Osteocyte (in vitro differentiated cells): Measurements from ENCODE around the gene PRPF19. TPM values are rescaled to one million over a fixed set of nuclear protein-coding genes. Genes with fewer than 3 reads are reported as not detected.
A peak's percentile ranks its signal among the peaks of the same experiment; 100 is the strongest.

Source experiments
- DNase-seq: peaks from one replicate; pipeline ENCODE4 v3.0.0; 2021; ENCODE audit warnings: mixed read lengths; ENCODE audit not compliant: unreplicated experiment; ENCODE audit errors: extremely low spot score
- H3K27ac Mint-ChIP-seq: one replicate; pipeline ENCODE4 v1.8.0; 2021; ENCODE audit warnings: mild to moderate bottlenecking, mixed read lengths; ENCODE audit not compliant: unreplicated experiment
- H3K27me3 Mint-ChIP-seq: one replicate; pipeline ENCODE4 v1.8.0; 2021; ENCODE audit warnings: mixed read lengths; ENCODE audit not compliant: unreplicated experiment
- H3K36me3 Mint-ChIP-seq: one replicate; pipeline ENCODE4 v1.8.0; 2021; ENCODE audit warnings: mixed read lengths; ENCODE audit not compliant: unreplicated experiment
- H3K4me1 Mint-ChIP-seq: one replicate; pipeline ENCODE4 v1.8.0; 2021; ENCODE audit warnings: mixed read lengths; ENCODE audit not compliant: unreplicated experiment
- H3K4me3 Mint-ChIP-seq: one replicate; pipeline ENCODE4 v1.8.0; 2021; ENCODE audit warnings: mild to moderate bottlenecking, moderate library complexity, mixed read lengths; ENCODE audit not compliant: unreplicated experiment
- H3K9me3 Mint-ChIP-seq: one replicate; pipeline ENCODE4 v1.8.0; 2021; ENCODE audit warnings: mixed read lengths; ENCODE audit not compliant: unreplicated experiment
- CTCF ChIP-seq: fragments of 200-600 bp; sonication (generic); IDR thresholded peaks from 2 replicates; pipeline ENCODE4 v1.5.0; 2021; ENCODE audit warnings: antibody characterized with exemption, mild to moderate bottlenecking, moderate library complexity
- total RNA-seq: library from RNA; stranded (reverse); gene quantifications from 2 replicates; pipeline ENCODE4 v1.2.1, GENCODE V29; 2021

PRPF19 gene
- total RNA-seq, 1 donor from 2014 or later = 78.0 TPM

DNA sequence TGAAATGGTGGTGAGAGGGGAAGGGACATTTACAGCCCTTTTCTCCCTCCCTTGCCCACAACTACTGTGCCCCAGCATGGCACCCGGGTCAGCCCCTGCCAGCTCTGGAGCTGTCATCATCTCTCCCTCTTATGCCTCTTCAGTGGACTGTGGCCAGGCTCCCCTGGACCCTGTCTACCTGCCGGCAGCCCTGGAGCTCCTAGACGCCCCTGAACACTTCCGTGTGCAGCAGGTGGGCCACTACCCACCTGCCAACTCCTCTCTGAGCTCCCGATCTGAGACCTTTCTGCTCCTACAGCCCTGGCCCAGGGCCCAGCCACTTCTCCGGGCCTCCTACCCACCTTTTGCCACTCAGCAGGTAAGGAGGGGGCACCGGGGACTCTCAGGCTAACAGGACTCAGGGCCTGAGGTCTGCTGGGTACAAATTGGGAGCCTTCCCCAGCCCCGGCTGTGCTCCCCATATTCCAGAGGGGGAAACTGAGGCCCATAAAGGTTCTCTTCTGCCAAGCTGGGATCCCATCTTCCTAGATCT lies 20.7 kb upstream of the PRPF19 start:
- Mint-ChIP-seq H3K27me3 (no peaks in the 10 kb centered on the region), H3K4me1 (peaks cover 16% of the 10 kb centered on the region), H3K36me3 (peaks cover 14% of the 10 kb centered on the region), H3K9me3 (no peaks in the 10 kb centered on the region), H3K4me3 (no peak overlapping the region), H3K27ac (no peak overlapping the region)
- no peak for TF ChIP-seq CTCF
- DNase-seq = no peak

GRCh38 chr11:60926500-60926899 lies 20.1 kb upstream of the PRPF19 start:
- H3K27ac Mint-ChIP-seq = no peak overlapping the region
- no peaks in the 10 kb centered on the region for H3K9me3 Mint-ChIP-seq
- peaks cover 15% of the 10 kb centered on the region for H3K36me3 Mint-ChIP-seq
- peaks cover 16% of the 10 kb centered on the region for H3K4me1 Mint-ChIP-seq
- H3K27me3 Mint-ChIP-seq = no peaks in the 10 kb centered on the region
- no peak overlapping the region for H3K4me3 Mint-ChIP-seq
- TF ChIP-seq CTCF = no peak
- no peak for DNase-seq

GRCh38 chr11:60925868-60926267 lies 19.5 kb upstream of the PRPF19 start:
- Mint-ChIP-seq H3K36me3 (peaks cover 18% of the 10 kb centered on the region), H3K27me3 (no peaks in the 10 kb centered on the region), H3K9me3 (no peaks in the 10 kb centered on the region), H3K27ac (no peak overlapping the region), H3K4me1 (peaks cover 16% of the 10 kb centered on the region), H3K4me3 (peak overlapping the region; percentile 78)
- no peak for DNase-seq
- no peak for TF ChIP-seq CTCF

GRCh38 chr11:60924906-60925853 lies 18.8 kb upstream of the PRPF19 start:
- H3K9me3 Mint-ChIP-seq = no peaks in the 10 kb centered on the region
- H3K4me3 Mint-ChIP-seq = peak overlapping the region; percentile 78
- peaks cover 16% of the 10 kb centered on the region for H3K4me1 Mint-ChIP-seq
- no peaks in the 10 kb centered on the region for H3K27me3 Mint-ChIP-seq
- no peak overlapping the region for H3K27ac Mint-ChIP-seq
- DNase-seq = no peak
- no peak for TF ChIP-seq CTCF
- peaks cover 18% of the 10 kb centered on the region for H3K36me3 Mint-ChIP-seq

DNA sequence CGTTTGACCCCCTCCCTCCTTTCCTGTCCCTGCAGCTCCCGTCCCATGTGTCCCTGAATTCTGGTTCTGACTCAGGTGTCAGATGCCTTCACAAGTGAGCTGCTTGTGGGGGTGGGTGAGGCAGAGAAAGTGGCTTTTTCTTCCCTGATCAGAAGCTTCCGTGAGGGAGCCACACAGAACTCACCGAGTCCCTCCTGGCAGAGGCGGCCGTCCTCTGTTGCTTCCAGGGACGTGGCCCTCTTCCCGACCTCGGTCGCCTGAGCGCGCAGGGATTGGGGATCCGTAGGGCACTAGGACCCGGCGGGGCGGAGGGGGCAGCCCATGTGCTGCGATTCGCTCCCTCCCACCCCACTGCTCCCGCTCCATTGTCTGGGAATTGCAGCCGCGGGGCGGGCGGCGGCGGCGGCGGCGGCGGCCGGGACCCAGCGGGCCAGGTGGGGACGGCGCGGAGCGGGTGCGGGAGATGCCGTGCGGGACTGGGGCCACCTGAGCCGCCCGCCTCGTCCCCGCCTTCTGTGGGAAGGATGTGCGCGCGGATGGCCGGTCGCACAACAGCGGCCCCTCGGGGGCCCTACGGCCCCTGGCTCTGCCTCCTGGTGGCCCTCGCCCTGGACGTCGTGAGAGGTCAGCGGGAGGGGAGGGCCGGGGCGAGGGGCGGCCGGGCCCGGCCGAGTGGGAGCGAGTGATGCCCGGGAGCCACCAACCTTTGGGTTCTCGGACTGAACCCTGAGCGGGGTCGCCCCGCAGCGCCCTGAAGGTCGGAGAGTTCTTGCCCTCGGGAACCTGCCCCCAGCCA lies 17.9 kb upstream of the PRPF19 start, which contains the start of gene TMEM132A:
TSS of gene TMEM132A (plus strand) at position 351 of the 796 bp plus-strand sequence. CDS start at position 525, 174 bp downstream.
- H3K27me3 Mint-ChIP-seq = no peaks in the 10 kb centered on the region
- H3K27ac Mint-ChIP-seq = no peak within 1 kb of the TSS
- H3K4me3 Mint-ChIP-seq = peak within 1 kb of the TSS; percentile 78
- no peak for TF ChIP-seq CTCF
- peaks cover 17% of the 10 kb centered on the region for H3K36me3 Mint-ChIP-seq
- H3K9me3 Mint-ChIP-seq = no peaks in the 10 kb centered on the region
- DNase-seq = no peak
- H3K4me1 Mint-ChIP-seq = peaks cover 17% of the 10 kb centered on the region
